Kidney tubule cell (primary cell): ENCODE measurements around the gene SMIM11.
A peak's percentile ranks its signal among the peaks of the same experiment; 100 is the strongest.
"Not testable (repeated sequence)": the region's sequence is repeated elsewhere in the genome, so short reads cannot be mapped to it uniquely, and the experiment has no call there.

Source experiments
- DNase-seq: peaks from one replicate; pipeline ENCODE4 v3.0.0-alpha.2; 2018; ENCODE audit warnings: low spot score

SMIM11 gene

GRCh38 chr21:34355570-34355969, 19.7 kb upstream of the SMIM11 start:
- no peak for DNase-seq

- DNase-seq = no peak
Measured at GRCh38 chr21:34357889-34358288, 17.4 kb upstream of the SMIM11 start.

DNA sequence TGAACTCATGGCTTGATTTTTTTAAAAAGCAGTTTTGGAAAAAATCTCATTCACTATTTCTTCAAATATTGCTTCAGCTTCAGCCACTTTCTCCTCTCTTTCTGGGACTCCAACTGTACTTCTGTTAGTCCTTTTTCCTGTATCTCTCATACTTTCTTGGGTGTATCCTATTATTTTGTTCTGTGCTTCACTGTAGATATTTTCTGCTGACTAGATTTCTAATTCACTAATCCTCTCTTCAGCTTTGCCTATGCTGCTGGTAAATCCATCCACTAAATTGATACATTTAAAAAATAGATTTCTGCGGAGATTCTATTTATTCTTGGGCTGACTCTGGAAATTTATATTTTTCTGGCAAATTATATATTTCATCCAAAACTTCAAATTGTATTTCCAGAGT, 16.4 kb upstream of the SMIM11 start:
- DNase-seq = no peak

DNA sequence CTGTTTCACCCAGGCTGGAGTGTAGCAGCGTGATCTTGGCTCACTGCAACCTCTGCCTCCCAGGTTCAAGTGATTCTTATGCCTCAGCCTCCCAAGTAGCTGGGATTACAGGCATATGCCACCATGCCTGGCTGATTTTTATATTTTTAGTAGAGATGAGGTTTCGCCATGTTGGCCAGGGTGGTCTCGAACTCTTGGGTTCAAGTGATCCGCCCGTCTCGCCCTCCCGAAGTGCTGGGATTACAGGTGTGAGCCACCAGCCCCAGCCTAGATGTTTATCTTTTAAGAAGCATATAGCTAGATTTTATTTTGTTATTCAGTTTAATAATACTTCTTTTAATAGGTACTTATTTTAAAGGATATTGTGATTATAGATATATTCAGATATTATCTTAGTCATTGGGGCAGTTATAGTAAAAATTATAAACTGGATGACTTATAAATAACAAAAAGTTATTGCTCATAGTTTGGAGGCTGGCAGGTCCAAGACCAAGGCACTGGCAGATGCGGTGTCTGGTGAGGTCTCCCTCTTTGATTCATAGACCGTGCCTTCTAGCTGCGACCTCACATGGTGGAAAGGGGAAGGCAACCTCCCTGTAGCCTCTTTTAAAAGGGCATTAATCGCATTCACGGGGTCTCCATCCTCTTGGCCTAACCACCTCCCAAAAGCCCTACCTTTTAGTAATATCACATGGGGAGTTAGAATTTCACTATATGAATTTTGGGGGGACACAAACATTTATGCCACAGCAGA, 14.6 kb upstream of the SMIM11 start:
- no peak for DNase-seq

- no peak for DNase-seq
Measured at GRCh38 chr21:34362136-34362444, 13.2 kb upstream of the SMIM11 start.

- DNase-seq = no peak
Measured at GRCh38 chr21:34362670-34363069, 12.6 kb upstream of the SMIM11 start.

GRCh38 chr21:34363733-34364132, 11.6 kb upstream of the SMIM11 start, which contains the start of gene KCNE2:
Gene KCNE2 (plus strand): TSS chr21:34364006. CDS start chr21:34370479, 6,473 bp downstream.
- DNase-seq = no peak

GRCh38 chr21:34364921-34365320, 10.4 kb upstream of the SMIM11 start:
- DNase-seq = no peak

- no peak for DNase-seq
Measured at GRCh38 chr21:34365809-34366208, 9.5 kb upstream of the SMIM11 start.

DNA sequence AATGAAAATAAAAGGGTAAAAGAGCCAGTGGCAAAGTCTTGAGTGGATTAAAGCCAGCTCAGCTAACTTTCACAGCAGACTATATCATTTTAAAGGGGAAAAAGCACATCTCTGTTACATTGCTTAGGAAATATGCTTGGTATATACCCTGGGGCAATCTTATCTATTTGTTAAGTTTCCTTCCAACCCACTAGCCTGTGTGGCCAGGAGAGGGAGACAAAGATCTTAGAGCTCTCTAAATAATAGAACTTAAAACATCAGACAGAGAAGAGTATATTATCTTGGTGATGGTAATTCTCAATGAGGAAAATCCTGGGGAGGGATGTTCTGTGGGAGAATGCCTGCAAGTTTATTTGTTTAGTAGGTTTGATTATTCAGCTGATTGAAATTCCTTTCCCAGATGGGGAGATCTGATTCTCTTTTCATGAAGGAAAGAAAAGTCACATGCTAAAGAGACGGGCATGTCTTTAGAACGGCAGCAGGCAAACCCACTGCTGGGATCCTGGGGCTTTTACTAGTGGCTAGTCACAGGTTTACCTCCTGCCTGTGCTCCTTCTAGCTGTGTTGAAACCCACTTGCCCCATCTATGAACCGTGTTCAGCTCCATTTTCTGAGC, 7.9 kb upstream of the SMIM11 start:
- DNase-seq = peak; percentile 69

- no peak for DNase-seq
Measured at GRCh38 chr21:34369741-34370140, 5.6 kb upstream of the SMIM11 start.

- no peak for DNase-seq
Measured at GRCh38 chr21:34372321-34372720, 3.0 kb upstream of the SMIM11 start.

GRCh38 chr21:34374462-34374861, 845 bp upstream of the SMIM11 start:
- not testable (repeated sequence) for DNase-seq

GRCh38 chr21:34375619-34375972, 289 bp downstream of the SMIM11 start:
- not testable (repeated sequence) for DNase-seq

GRCh38 chr21:34383138-34383537, 7.8 kb downstream of the SMIM11 start:
- not testable (repeated sequence) for DNase-seq

DNA sequence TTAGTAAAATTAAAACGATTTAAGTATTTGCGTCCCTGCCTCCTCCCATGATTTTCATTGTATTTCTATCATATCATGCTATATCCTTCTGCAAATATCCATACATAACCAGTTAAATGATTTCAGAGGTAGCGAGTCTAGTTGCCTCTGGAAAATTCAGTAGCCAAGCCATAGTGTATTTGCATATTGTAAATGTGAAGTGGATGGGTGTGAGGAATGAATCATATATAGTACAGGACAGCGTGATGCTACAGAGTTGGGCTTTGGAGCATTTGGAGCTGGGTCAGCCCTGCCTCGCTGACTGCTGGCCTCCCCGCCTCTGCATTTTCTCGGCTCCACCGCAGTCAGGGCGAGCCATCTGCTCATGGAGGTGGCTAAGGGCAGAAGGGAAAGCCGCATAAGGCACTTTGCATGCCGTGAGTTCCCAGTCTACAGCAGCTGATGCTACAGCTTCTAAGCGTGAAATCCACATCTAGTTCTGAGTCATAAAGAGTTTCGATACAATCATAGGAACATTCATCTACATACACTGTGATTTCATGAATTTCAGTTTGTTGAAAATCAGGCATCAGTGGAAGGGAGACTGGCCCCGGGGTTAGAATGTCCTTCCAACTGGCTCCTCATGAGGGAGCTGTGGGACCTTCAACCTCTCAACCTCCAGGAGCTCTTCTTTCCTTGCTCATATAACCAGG, 8.6 kb downstream of the SMIM11 start:
- DNase-seq = not testable (repeated sequence)

- not testable (repeated sequence) for DNase-seq
Measured at GRCh38 chr21:34400522-34400921, 25.2 kb downstream of the SMIM11 start.

DNA sequence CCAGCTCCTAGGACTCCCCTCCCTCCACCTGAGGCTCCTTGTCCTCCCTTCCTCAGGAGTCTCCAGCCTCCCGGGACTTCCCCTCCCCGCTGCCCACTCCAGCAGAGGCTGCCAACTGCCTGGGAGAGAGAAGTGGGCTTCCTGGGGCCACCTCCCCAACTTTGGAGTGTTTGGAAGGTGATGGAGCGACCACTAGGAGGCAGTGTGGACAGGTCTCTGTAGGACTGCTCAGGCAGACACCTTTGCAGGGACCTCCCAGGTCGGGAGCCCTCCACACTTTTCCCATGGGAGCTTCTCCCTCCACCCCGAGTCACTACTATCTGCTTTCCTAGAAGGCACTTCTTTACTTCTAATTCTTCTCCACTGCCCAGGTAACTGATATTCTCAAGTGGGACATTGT, 29.4 kb downstream of the SMIM11 start:
- DNase-seq = not testable (repeated sequence)

- DNase-seq = not testable (repeated sequence)
Measured at GRCh38 chr21:34405686-34406085, 30.4 kb downstream of the SMIM11 start.

DNA sequence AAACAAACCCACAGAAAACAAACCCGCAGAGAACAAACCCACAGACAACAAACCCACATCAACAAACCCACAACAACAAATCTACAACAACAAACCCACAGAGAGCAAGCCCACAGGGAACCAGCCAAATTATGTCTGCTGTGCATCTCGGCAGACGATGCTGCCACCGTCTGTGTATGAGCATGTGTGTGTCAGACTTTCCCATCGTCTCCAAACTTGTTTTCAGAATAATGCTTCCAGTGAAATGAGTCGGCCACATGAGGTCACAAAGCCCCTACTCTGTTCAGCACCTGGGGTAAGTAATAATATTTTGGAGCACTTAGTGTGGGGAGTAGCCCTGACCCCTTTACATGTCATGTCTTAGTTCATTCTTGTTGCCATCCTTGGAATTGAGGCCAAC, 30.8 kb downstream of the SMIM11 start:
- not testable (repeated sequence) for DNase-seq

- DNase-seq = not testable (repeated sequence)
Measured at GRCh38 chr21:34406676-34407075, 31.4 kb downstream of the SMIM11 start.

DNA sequence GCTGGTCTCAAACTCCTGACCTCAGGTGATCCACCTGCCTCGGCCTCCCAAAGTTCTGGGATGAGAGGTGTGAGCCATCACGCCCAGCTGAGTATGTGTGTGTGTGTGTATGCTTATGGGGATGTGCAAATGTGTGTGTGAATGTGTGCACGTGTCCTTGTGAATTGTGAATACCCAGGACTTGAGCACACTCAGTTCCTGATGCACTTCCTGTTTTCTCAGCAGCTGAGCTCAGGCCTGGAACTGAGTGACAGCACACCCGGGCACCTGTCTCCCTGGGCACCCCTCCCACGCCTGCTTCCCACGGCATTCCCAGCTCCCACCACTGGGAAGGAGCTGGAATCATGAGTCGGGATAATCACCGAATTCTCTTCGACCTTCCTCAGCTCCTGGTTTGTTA, 32.0 kb downstream of the SMIM11 start:
- not testable (repeated sequence) for DNase-seq

GRCh38 chr21:34417448-34418077, 42.3 kb downstream of the SMIM11 start:
- DNase-seq = not testable (repeated sequence)
